Heart right ventricle (tissue), 16 donors: ENCODE measurements around the gene PFN1. TPM values are rescaled to one million over a fixed set of nuclear protein-coding genes. Genes with fewer than 3 reads are reported as not detected.

Experiments
- ATAC-seq, 8 donors: fragments of 200-7000 bp; cut with Tn5 transposase; one replicate each; pipeline ENCODE4 v1.9.1; 2020; ENCODE audit warnings: mild to moderate bottlenecking in 8 of 8, moderate library complexity in 8 of 8, moderate number of reproducible peaks in 1 of 8
- DNase-seq, 2 donors: peaks; one replicate each; pipeline ENCODE4 v3.0.0-alpha.2; 2020
- H3K27ac ChIP-seq, 10 donors: fragments of 200-600 bp; sonication (generic) in 2 of 10; one replicate each; pipeline versions ENCODE4 v1.5.0 to v1.8.0; 2020 to 2022; ENCODE audit warnings: mild to moderate bottlenecking in 3 of 10
- H3K27me3 ChIP-seq, 7 donors: fragments of 200-600 bp; one replicate each; pipeline ENCODE4 v1.8.0; 2021 to 2022; ENCODE audit warnings: mild to moderate bottlenecking in 2 of 7
- H3K36me3 ChIP-seq, 9 donors: fragments of 200-600 bp; sonication (generic) in 1 of 9; one replicate each; pipeline versions ENCODE4 v1.5.0 to v1.8.0; 2020 to 2022; ENCODE audit warnings: mild to moderate bottlenecking in 2 of 9
- H3K4me1 ChIP-seq, 9 donors: fragments of 200-600 bp; sonication (generic) in 1 of 9; one replicate each; pipeline versions ENCODE4 v1.5.0 to v1.8.0; 2020 to 2022; ENCODE audit warnings: mild to moderate bottlenecking in 4 of 9
- H3K4me3 ChIP-seq, 10 donors: fragments of 200-600 bp; sonication (generic) in 2 of 10; one replicate each; pipeline versions ENCODE4 v1.5.0 to v1.8.0; 2020 to 2022; ENCODE audit warnings: mild to moderate bottlenecking in 7 of 10, moderate library complexity in 2 of 10
- H3K9me3 ChIP-seq, 11 donors: fragments of 200-600 bp in 10 of 11; sonication (generic) in 2 of 11; one replicate each; pipeline versions ENCODE4 v1.5.0 to v1.8.0; 2013 to 2022; ENCODE audit warnings: mild to moderate bottlenecking in 2 of 11, control low read depth in 1 of 11, moderate library complexity in 1 of 11
- CTCF ChIP-seq, 9 donors: fragments of 200-600 bp; sonication (generic) in 2 of 9; IDR thresholded peaks; one replicate each; pipeline versions ENCODE4 v1.5.0 to v1.8.0; 2021 to 2022; ENCODE audit warnings: antibody characterized with exemption in 9 of 9, mild to moderate bottlenecking in 5 of 9, moderate library complexity in 1 of 9
- WGBS, 2 donors: extraction: QIAGEN DNeasy Blood & Tissue Kit; methylation state at CpG; one replicate each; pipeline ENCODE4 v1.1.7; 2013; ENCODE audit warnings: inconsistent platforms in 1 of 2; 5-methylcytosine and 5-hydroxymethylcytosine counted together
- intact Hi-C, 10 donors: fragments of 100-400 bp; cut with DNase I; formaldehyde crosslinking; loops; one replicate each; pipeline versions ENCODE4 v1.11.1 to v1.14.2; 2022
- microRNA-seq, 2 donors: library from miRNA; unstranded; fragments of <30 nt; microRNA quantifications; one replicate each; pipeline ENCODE4 v1.2.0, GENCODE V29; 2021
- polyA plus RNA-seq, 2 donors: library from polyadenylated mRNA; stranded (reverse); fragments of 200-250 nt; gene quantifications; one replicate each; pipeline ENCODE4 v1.2.3, GENCODE V29; 2013
- total RNA-seq, 10 donors: library from RNA; stranded (reverse); fragmentation: NEBNext Ultra II Directional in 3 of 10; extraction: Animal tissue kit (Norgen Biotek cat#: 25700) in 3 of 10; gene quantifications; one replicate each; pipeline versions ENCODE4 v1.2.1 to v1.2.4, GENCODE V29; 2021 to 2023
- donor health status: Arrhythmogenic right ventricular cardiomyopathy.
- donor health status: ischemic (EF 13 %, LVEDD 7.1; RV severe dilation, severe dysfunction).
- donor health status: healthy with polysubstance abuse.
- donor health status: DM: no; HTN: yes; CAD: no.
- donor health status: DM: no; HTN: no; CAD: no.
- donor health status: ischemic (EF 25% LVEDD 6.9; RV normal size, moderate dysfunction).
- donor health status: ischemic (EF 25% LVEDD 5.7; RV mildly dilated, moderate dysfunction).
- donor health status: healthy.
- donor health status: DM: yes; HTN: yes; CAD: no.
- donor health status: Ischemic cardiomyopathy.
- donor health status: ischemic (EF 35%, LVEDD 5.7; RV mildly dilated, moderate dysfunction).
- donor health status: nonischemic (EF 11% LVEDD 7.7; RV severe dilation, severe dysfunction).
- donor health status: DM: yes; HTN: yes; CAD: no.
- donor health status: PGD.
- donor health status: ischemic (EF 29% LVEDD 5.4; RV normal size, mild dysfunction).
- donor health status: nonischemic (EF 23%, LVEDD 6.1; RV moderate dilation, normal function).

The PFN1 gene
- total and polyA plus RNA-seq, 12 donors: 144 to 830 (median 161) TPM

- ATAC-seq (no peak), DNase-seq (no peak)
- no peak for TF ChIP-seq CTCF (IDR thresholded peaks at IDR 0.05)
- H3K4me1 ChIP-seq: peaks cover 0 to 32% (median 24%) of the 10 kb centered on the region in 9 donors
- intact Hi-C loops: loop anchor here in 1 of 10 donors (10.0 kb wide), 1 partner anchor 192 kb away; the partner anchor contains the start of gene PELP1
- no peak overlapping the region for H3K27ac ChIP-seq
- peaks cover 6 to 60% (median 45%) of the 10 kb centered on the region in 9 donors for H3K36me3 ChIP-seq
- H3K4me3 ChIP-seq: no peak overlapping the region
- no peaks in the 10 kb centered on the region for H3K9me3 ChIP-seq
- 91 to 93% methylated on average over 27 of the region's 27 CpGs for WGBS, 2 donors
- H3K27me3 ChIP-seq: peaks cover 0 to 30% (median 21%) of the 10 kb centered on the region in 7 donors
These were observed 51.8 kb downstream of the PFN1 start for GRCh38 chr17:4896332-4897197.

GRCh38 chr17:4895657-4896331, 52.5 kb downstream of the PFN1 start:
- DNase-seq (no peak), ATAC-seq (no peak)
- no peak overlapping the region for H3K27ac ChIP-seq
- 77 to 80% methylated on average over 27 of the region's 27 CpGs for WGBS, 2 donors
- peaks cover 0 to 26% (median 23%) of the 10 kb centered on the region in 9 donors for H3K4me1 ChIP-seq
- peaks cover 7 to 68% (median 51%) of the 10 kb centered on the region in 9 donors for H3K36me3 ChIP-seq
- no peak for TF ChIP-seq CTCF (IDR thresholded peaks at IDR 0.05)
- no peak overlapping the region for H3K4me3 ChIP-seq
- intact Hi-C loops: loop anchor here in 1 of 10 donors (10.0 kb wide), 1 partner anchor 191 kb away; the partner anchor contains the start of gene PELP1
- no peaks in the 10 kb centered on the region for H3K9me3 ChIP-seq
- peaks cover 0 to 23% (median 20%) of the 10 kb centered on the region in 7 donors for H3K27me3 ChIP-seq

Small RNA genes lying within 50 kb of the gene (microRNA-seq; reads per million reads assigned to microRNA genes)
- gene MIR6864 (0 reads per million in 2 donors), gene MIR6865 (0 to 0.51 reads per million in 2 donors)

Other genes with a start within 250 kb of the PFN1 start
- gene PELP1, start 244.4 kb downstream of the PFN1 start, total RNA-seq: 10 to 100 TPM; 28.6 to 41.9 (median 35.2) TPM
- 10 to 100 TPM; 14.4 to 29.3 TPM for gene PELP1, start 244.4 kb downstream of the PFN1 start, polyA plus RNA-seq
- gene ARRB2, start 237.9 kb downstream of the PFN1 start, total RNA-seq: 10 to 100 TPM; 10.8 to 53.5 (median 17.2) TPM
- 10 to 100 TPM; 13.4 to 33.4 TPM for gene ARRB2, start 237.9 kb downstream of the PFN1 start, polyA plus RNA-seq
- gene MED11, start 217.1 kb downstream of the PFN1 start, total RNA-seq: 10 to 100 TPM; 11.9 to 21.7 (median 17.5) TPM
- gene MED11, start 217.1 kb downstream of the PFN1 start, polyA plus RNA-seq: 10 to 100 TPM; 23.9 to 57.1 TPM
- gene ZMYND15, start 208.7 kb downstream of the PFN1 start, total RNA-seq: 1 to 10 TPM in 1 of 10 donors, under 1 TPM in 8, not detected in 1; 0.15 to 2.1 (median 0.38) TPM
- gene ZMYND15, start 208.7 kb downstream of the PFN1 start, polyA plus RNA-seq: under 1 TPM; 0.20 to 0.22 TPM
- gene CXCL16, start 208.6 kb downstream of the PFN1 start, total RNA-seq: 10 to 100 TPM in 1 of 10 donors, 1 to 10 TPM in 9; 2.8 to 29.6 (median 4.2) TPM
- 1 to 10 TPM; 1.5 to 3.3 TPM for gene CXCL16, start 208.6 kb downstream of the PFN1 start, polyA plus RNA-seq
- not detected for gene TM4SF5, start 176.6 kb downstream of the PFN1 start, total RNA-seq
- gene TM4SF5, start 176.6 kb downstream of the PFN1 start, polyA plus RNA-seq: not detected
- gene VMO1, start 162.2 kb downstream of the PFN1 start, total RNA-seq: 1 to 10 TPM in 1 of 10 donors, under 1 TPM in 7, not detected in 2; 0.38 to 2.1 (median 0.59) TPM
- 1 to 10 TPM; 1.2 to 1.8 TPM for gene VMO1, start 162.2 kb downstream of the PFN1 start, polyA plus RNA-seq
- gene GLTPD2, start 159.6 kb downstream of the PFN1 start, total RNA-seq: under 1 TPM in 1 of 10 donors, not detected in 9; 0.25 TPM
- gene GLTPD2, start 159.6 kb downstream of the PFN1 start, polyA plus RNA-seq: not detected
- gene PSMB6, start 152.4 kb downstream of the PFN1 start, total RNA-seq: 100 to 1,000 TPM; 160 to 221 (median 176) TPM
- gene PSMB6, start 152.4 kb downstream of the PFN1 start, polyA plus RNA-seq: 100 to 1,000 TPM; 151 to 386 TPM
- 10 to 100 TPM in 6 of 10 donors, 1 to 10 TPM in 4; 6.4 to 18.6 (median 10.4) TPM for gene PLD2, start 141.4 kb downstream of the PFN1 start, total RNA-seq
- 10 to 100 TPM in 1 of 2 donors, 1 to 10 TPM in 1; 5.6 to 20.7 TPM for gene PLD2, start 141.4 kb downstream of the PFN1 start, polyA plus RNA-seq
- gene MINK1, start 115.2 kb downstream of the PFN1 start, total RNA-seq: 10 to 100 TPM; 26.4 to 54.1 (median 33.5) TPM
- gene MINK1, start 115.2 kb downstream of the PFN1 start, polyA plus RNA-seq: 10 to 100 TPM; 17.3 to 52.3 TPM
- gene C17orf107, start 49.0 kb downstream of the PFN1 start, total RNA-seq: under 1 TPM in 9 of 10 donors, not detected in 1; 0.28 to 0.86 (median 0.39) TPM
- gene C17orf107, start 49.0 kb downstream of the PFN1 start, polyA plus RNA-seq: under 1 TPM; 0.44 to 0.57 TPM
- gene CHRNE, start 45.4 kb downstream of the PFN1 start, total RNA-seq: 1 to 10 TPM in 3 of 10 donors, under 1 TPM in 7; 0.19 to 1.6 (median 0.53) TPM
- under 1 TPM; 0.44 to 0.71 TPM for gene CHRNE, start 45.4 kb downstream of the PFN1 start, polyA plus RNA-seq
- under 1 TPM in 5 of 10 donors, not detected in 5; 0.15 to 0.53 (median 0.39) TPM for gene GP1BA, start 16.3 kb downstream of the PFN1 start, total RNA-seq
- under 1 TPM; 0.04 to 0.15 TPM for gene GP1BA, start 16.3 kb downstream of the PFN1 start, polyA plus RNA-seq
- gene SLC25A11, start 8.5 kb downstream of the PFN1 start, total RNA-seq: 100 to 1,000 TPM; 181 to 312 (median 242) TPM
- gene SLC25A11, start 8.5 kb downstream of the PFN1 start, polyA plus RNA-seq: 100 to 1,000 TPM; 126 to 127 TPM
- 100 to 1,000 TPM in 1 of 10 donors, 10 to 100 TPM in 9; 65.0 to 104 (median 80.9) TPM for gene RNF167, start 8.3 kb downstream of the PFN1 start, total RNA-seq
- gene RNF167, start 8.3 kb downstream of the PFN1 start, polyA plus RNA-seq: 100 to 1,000 TPM; 132 to 202 TPM
- 1,000 to 10,000 TPM in 2 of 10 donors, 100 to 1,000 TPM in 8; 609 to 1,418 (median 746) TPM for gene ENO3, start 2.6 kb upstream of the PFN1 start, total RNA-seq
- gene ENO3, start 2.6 kb upstream of the PFN1 start, polyA plus RNA-seq: 1,000 to 10,000 TPM in 1 of 2 donors, 100 to 1,000 TPM in 1; 143 to 1,668 TPM
- gene SPAG7, start 19.3 kb upstream of the PFN1 start, total RNA-seq: 100 to 1,000 TPM in 9 of 10 donors, 10 to 100 TPM in 1; 95.5 to 189 (median 135) TPM
- 100 to 1,000 TPM; 134 to 157 TPM for gene SPAG7, start 19.3 kb upstream of the PFN1 start, polyA plus RNA-seq
- 10 to 100 TPM; 26.0 to 42.0 (median 33.7) TPM for gene CAMTA2, start 39.1 kb upstream of the PFN1 start, total RNA-seq
- gene CAMTA2, start 39.1 kb upstream of the PFN1 start, polyA plus RNA-seq: 10 to 100 TPM; 43.1 to 74.3 TPM
- gene INCA1, start 49.0 kb upstream of the PFN1 start, total RNA-seq: 1 to 10 TPM; 1.8 to 2.9 (median 2.2) TPM
- gene INCA1, start 49.0 kb upstream of the PFN1 start, polyA plus RNA-seq: 1 to 10 TPM in 1 of 2 donors, under 1 TPM in 1; 0.83 to 7.8 TPM
- gene KIF1C, start 49.4 kb upstream of the PFN1 start, total RNA-seq: 100 to 1,000 TPM; 565 to 826 (median 598) TPM
- 100 to 1,000 TPM; 141 to 158 TPM for gene KIF1C, start 49.4 kb upstream of the PFN1 start, polyA plus RNA-seq
- under 1 TPM in 3 of 10 donors, not detected in 7; 0.11 to 0.14 (median 0.12) TPM for gene SLC52A1, start 86.9 kb upstream of the PFN1 start, total RNA-seq
- not detected for gene SLC52A1, start 86.9 kb upstream of the PFN1 start, polyA plus RNA-seq
- 10 to 100 TPM in 8 of 10 donors, 1 to 10 TPM in 2; 7.6 to 14.6 (median 12.2) TPM for gene ZFP3, start 129.9 kb upstream of the PFN1 start, total RNA-seq
- 1 to 10 TPM; 3.1 to 4.5 TPM for gene ZFP3, start 129.9 kb upstream of the PFN1 start, polyA plus RNA-seq
- 1 to 10 TPM; 2.1 to 5.8 (median 4.4) TPM for gene ZNF232, start 163.3 kb upstream of the PFN1 start, total RNA-seq
- 1 to 10 TPM; 3.6 to 4.3 TPM for gene ZNF232, start 163.3 kb upstream of the PFN1 start, polyA plus RNA-seq
- 1 to 10 TPM in 2 of 10 donors, under 1 TPM in 7, not detected in 1; 0.05 to 1.6 (median 0.06) TPM for gene USP6, start 167.5 kb upstream of the PFN1 start, total RNA-seq
- under 1 TPM; 0.01 to 0.07 TPM for gene USP6, start 167.5 kb upstream of the PFN1 start, polyA plus RNA-seq
- 1 to 10 TPM; 4.0 to 9.1 (median 6.7) TPM for gene ZNF594, start 243.3 kb upstream of the PFN1 start, total RNA-seq
- 1 to 10 TPM; 1.4 to 3.6 TPM for gene ZNF594, start 243.3 kb upstream of the PFN1 start, polyA plus RNA-seq